Liver (tissue), 9 donors: ENCODE results near the gene DOCK1. TPM values are rescaled to one million over a fixed set of nuclear protein-coding genes. Genes with fewer than 3 reads are reported as not detected.

ENCODE experiments used
- DNase-seq: peaks from one replicate; pipeline ENCODE4 v3.0.0-alpha.2; 2017; ENCODE audit warnings: low spot score
- H3K27ac ChIP-seq, 2 donors: one replicate each; pipeline ENCODE4 v1.7.0; 2013; ENCODE audit warnings: inconsistent platforms in 2 of 2, low read length in 2 of 2, control low read depth in 1 of 2, low read depth in 1 of 2, mild to moderate bottlenecking in 1 of 2
- H3K27me3 ChIP-seq, 4 donors: one replicate each; pipeline versions ENCODE4 v1.6.1 to v1.7.0; 2013; ENCODE audit warnings: low read length in 3 of 4, inconsistent platforms in 1 of 4, mild to moderate bottlenecking in 1 of 4, moderate library complexity in 1 of 4; ENCODE audit not compliant: control insufficient read depth in 4 of 4, insufficient read depth in 4 of 4
- H3K36me3 ChIP-seq, 4 donors: one replicate each; pipeline versions ENCODE4 v1.6.1 to v1.7.0; 2013; ENCODE audit warnings: low read length in 3 of 4, mild to moderate bottlenecking in 3 of 4, low read depth in 1 of 4, moderate library complexity in 1 of 4; ENCODE audit not compliant: control insufficient read depth in 4 of 4, insufficient read depth in 3 of 4
- H3K4me1 ChIP-seq, 4 donors: one replicate each; pipeline versions ENCODE4 v1.6.1 to v1.7.0; 2013; ENCODE audit warnings: low read length in 3 of 4, mild to moderate bottlenecking in 3 of 4, moderate library complexity in 1 of 4; ENCODE audit not compliant: control insufficient read depth in 4 of 4, insufficient read depth in 4 of 4
- H3K4me3 ChIP-seq, 3 donors: one replicate each; pipeline versions ENCODE4 v1.6.1 to v1.7.0; 2013; ENCODE audit warnings: low read length in 3 of 3, control low read depth in 1 of 3, low read depth in 1 of 3, mild to moderate bottlenecking in 1 of 3
- H3K9ac ChIP-seq, 2 donors: one replicate each; pipeline ENCODE4 v1.7.0; 2013; ENCODE audit warnings: low read length in 2 of 2, mild to moderate bottlenecking in 2 of 2, moderate library complexity in 2 of 2, control low read depth in 1 of 2, low read depth in 1 of 2
- H3K9me3 ChIP-seq, 4 donors: one replicate each; pipeline versions ENCODE4 v1.6.1 to v1.7.0; 2013; ENCODE audit warnings: low read length in 3 of 4; ENCODE audit not compliant: control insufficient read depth in 4 of 4
- EGR1 ChIP-seq, 2 donors: IDR thresholded peaks; 2 replicates each; pipeline ENCODE4 v1.6.1; 2016 to 2018; ENCODE audit warnings: antibody characterized with exemption in 2 of 2, low read depth in 2 of 2
- FOXA1 ChIP-seq: IDR thresholded peaks from 2 replicates; pipeline ENCODE4 v1.6.1; 2016; ENCODE audit warnings: antibody characterized with exemption
- FOXA2 ChIP-seq: IDR thresholded peaks from 2 replicates; pipeline ENCODE4 v1.6.1; 2016; ENCODE audit warnings: antibody characterized with exemption
- GABPA ChIP-seq, 2 donors: IDR thresholded peaks in 1 of 2; conservative IDR thresholded peaks in 1 of 2; 2 replicates each; pipeline ENCODE4 v1.6.1; 2016; ENCODE audit warnings: antibody characterized with exemption in 2 of 2, mild to moderate bottlenecking in 1 of 2, moderate library complexity in 1 of 2
- HNF4A ChIP-seq, 2 donors: conservative IDR thresholded peaks; 2 replicates each; pipeline ENCODE4 v1.6.1; 2016; ENCODE audit warnings: antibody characterized with exemption in 2 of 2, mild to moderate bottlenecking in 2 of 2
- HNF4G ChIP-seq: IDR thresholded peaks from 2 replicates; pipeline ENCODE4 v1.6.1; 2016; ENCODE audit warnings: antibody characterized with exemption
- NR2F2 ChIP-seq: IDR thresholded peaks from 2 replicates; pipeline ENCODE4 v1.6.1; 2016; ENCODE audit warnings: antibody characterized with exemption
- RAD21 ChIP-seq, 2 donors: IDR thresholded peaks; 2 replicates each; pipeline ENCODE4 v1.6.1; 2016; ENCODE audit warnings: antibody characterized with exemption in 2 of 2, mild to moderate bottlenecking in 2 of 2
- RXRA ChIP-seq, 2 donors: IDR thresholded peaks; 2 replicates each; pipeline ENCODE4 v1.6.1; 2017 to 2018; ENCODE audit warnings: antibody characterized with exemption in 2 of 2, mild to moderate bottlenecking in 1 of 2
- SP1 ChIP-seq: IDR thresholded peaks from 2 replicates; pipeline ENCODE4 v1.6.1; 2018; ENCODE audit warnings: antibody characterized with exemption, mild to moderate bottlenecking
- TAF1 ChIP-seq: conservative IDR thresholded peaks from 2 replicates; pipeline ENCODE4 v1.6.1; 2016; ENCODE audit warnings: antibody characterized with exemption, mild to moderate bottlenecking
- YY1 ChIP-seq: IDR thresholded peaks from 2 replicates; pipeline ENCODE4 v1.6.1; 2016; ENCODE audit warnings: antibody characterized with exemption, mild to moderate bottlenecking
- WGBS: extraction: QIAGEN DNeasy Blood & Tissue Kit; methylation state at CpG from one replicate; pipeline ENCODE4 v1.1.7; 2013; 5-methylcytosine and 5-hydroxymethylcytosine counted together
- polyA plus RNA-seq, 2 donors: library from polyadenylated mRNA; stranded (reverse) in 1 of 2; unstranded in 1 of 2; fragments of 200-250 nt in 1 of 2; fragments of >200 nt in 1 of 2; fragmentation: Nextera tagmentation in 1 of 2; extraction: Ambion mirVana in 1 of 2; gene quantifications; one replicate each; pipeline versions ENCODE4 v1.2.1 to v1.2.3, GENCODE V29; 2013 to 2015
- total RNA-seq, 2 donors: library from RNA; depleted of rRNA; stranded (reverse); fragments of >200 nt; gene quantifications; one replicate each; pipeline ENCODE4 v1.2.3, GENCODE V29; 2014
- TF ChIP-seq, protein P1 (sequence below): IDR thresholded peaks from 2 replicates; pipeline ENCODE4 v1.6.1; 2016; ENCODE audit warnings: antibody characterized with exemption
- TF ChIP-seq, protein P2 (sequence below): IDR thresholded peaks from 2 replicates; pipeline ENCODE4 v1.6.1; 2016; ENCODE audit warnings: antibody characterized with exemption
- TF ChIP-seq, protein P3 (sequence below): IDR thresholded peaks from 2 replicates; pipeline ENCODE4 v1.6.1; 2016; ENCODE audit warnings: antibody characterized with exemption, mild to moderate bottlenecking
- TF ChIP-seq, protein P4 (sequence below): IDR thresholded peaks from 2 replicates; pipeline ENCODE4 v1.6.1; 2016; ENCODE audit warnings: antibody characterized with exemption
- donor health status: healthy.
- donor health status: healthy.
- donor health status: healthy.
- donor health status: healthy.
- donor health status: healthy.

The DOCK1 gene
- total and polyA plus RNA-seq, 4 donors: 3.8 to 28.8 (median 9.1) TPM

DNA sequence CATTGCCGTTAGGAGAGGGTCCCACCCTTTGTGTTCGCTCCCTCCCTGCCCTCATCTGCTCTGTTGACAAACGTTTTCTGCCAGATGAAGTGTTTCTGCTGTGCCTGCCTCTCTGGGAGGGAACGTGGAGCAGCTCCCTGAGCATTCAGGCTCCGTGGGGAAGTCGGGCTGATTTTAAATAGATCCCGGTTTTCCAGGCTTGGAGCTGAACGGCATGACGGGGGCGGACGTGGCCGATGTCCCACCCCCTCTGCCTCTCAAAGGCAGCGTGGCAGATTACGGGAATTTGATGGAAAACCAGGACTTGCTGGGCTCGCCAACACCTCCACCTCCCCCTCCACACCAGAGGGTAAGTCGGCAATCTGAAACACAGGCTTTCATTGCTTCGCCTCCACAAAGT is 542.0 kb downstream of the DOCK1 start:
- DNase-seq: no peak
- no peaks in the 10 kb centered on the region for H3K27me3 ChIP-seq
- no peak for TF ChIP-seq FOXA2
- TF ChIP-seq FOXA1: no peak
- TF ChIP-seq, protein P1, sequence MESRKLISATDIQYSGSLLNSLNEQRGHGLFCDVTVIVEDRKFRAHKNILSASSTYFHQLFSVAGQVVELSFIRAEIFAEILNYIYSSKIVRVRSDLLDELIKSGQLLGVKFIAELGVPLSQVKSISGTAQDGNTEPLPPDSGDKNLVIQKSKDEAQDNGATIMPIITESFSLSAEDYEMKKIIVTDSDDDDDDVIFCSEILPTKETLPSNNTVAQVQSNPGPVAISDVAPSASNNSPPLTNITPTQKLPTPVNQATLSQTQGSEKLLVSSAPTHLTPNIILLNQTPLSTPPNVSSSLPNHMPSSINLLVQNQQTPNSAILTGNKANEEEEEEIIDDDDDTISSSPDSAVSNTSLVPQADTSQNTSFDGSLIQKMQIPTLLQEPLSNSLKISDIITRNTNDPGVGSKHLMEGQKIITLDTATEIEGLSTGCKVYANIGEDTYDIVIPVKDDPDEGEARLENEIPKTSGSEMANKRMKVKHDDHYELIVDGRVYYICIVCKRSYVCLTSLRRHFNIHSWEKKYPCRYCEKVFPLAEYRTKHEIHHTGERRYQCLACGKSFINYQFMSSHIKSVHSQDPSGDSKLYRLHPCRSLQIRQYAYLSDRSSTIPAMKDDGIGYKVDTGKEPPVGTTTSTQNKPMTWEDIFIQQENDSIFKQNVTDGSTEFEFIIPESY: no peak
- TF ChIP-seq TAF1: no peak
- TF ChIP-seq, protein P2, sequence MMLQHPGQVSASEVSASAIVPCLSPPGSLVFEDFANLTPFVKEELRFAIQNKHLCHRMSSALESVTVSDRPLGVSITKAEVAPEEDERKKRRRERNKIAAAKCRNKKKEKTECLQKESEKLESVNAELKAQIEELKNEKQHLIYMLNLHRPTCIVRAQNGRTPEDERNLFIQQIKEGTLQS: no peak
- no peaks in the 10 kb centered on the region for H3K9me3 ChIP-seq
- H3K9ac ChIP-seq: no peak overlapping the region
- peaks cover 0 to 39% (median 9%) of the 10 kb centered on the region in 4 donors for H3K36me3 ChIP-seq
- no peak overlapping the region for H3K4me3 ChIP-seq
- WGBS: 95% methylated on average over 17 of the region's 17 CpGs
- no peak overlapping the region for H3K27ac ChIP-seq
- H3K4me1 ChIP-seq: no peaks in the 10 kb centered on the region

DNA sequence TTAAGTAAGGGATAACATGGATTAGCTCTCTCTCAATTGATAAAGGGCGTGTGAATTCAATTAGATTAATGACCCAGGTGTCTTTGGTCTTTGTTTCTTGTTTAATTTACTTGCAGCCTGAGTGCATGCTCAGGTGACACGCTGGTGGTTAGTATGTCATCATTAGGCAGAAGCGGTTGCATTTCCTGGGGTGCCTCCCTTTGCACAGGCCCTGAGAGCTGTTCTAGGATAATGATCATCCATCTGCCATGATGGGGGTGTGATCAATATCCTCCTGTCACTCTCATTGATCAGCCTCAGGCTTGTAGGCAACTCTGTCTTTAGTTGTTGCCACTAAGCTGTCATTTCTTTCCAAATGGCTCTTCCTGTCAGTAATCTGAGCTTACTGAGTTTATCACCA is 544.3 kb downstream of the DOCK1 start:
- no peak for TF ChIP-seq RAD21 (IDR thresholded peaks at IDR 0.05)
- TF ChIP-seq FOXA2: no peak
- no peak for TF ChIP-seq TAF1
- TF ChIP-seq NR2F2: no peak
- TF ChIP-seq, protein P1: no peak
- TF ChIP-seq, protein P2: no peak
- TF ChIP-seq, protein P3, sequence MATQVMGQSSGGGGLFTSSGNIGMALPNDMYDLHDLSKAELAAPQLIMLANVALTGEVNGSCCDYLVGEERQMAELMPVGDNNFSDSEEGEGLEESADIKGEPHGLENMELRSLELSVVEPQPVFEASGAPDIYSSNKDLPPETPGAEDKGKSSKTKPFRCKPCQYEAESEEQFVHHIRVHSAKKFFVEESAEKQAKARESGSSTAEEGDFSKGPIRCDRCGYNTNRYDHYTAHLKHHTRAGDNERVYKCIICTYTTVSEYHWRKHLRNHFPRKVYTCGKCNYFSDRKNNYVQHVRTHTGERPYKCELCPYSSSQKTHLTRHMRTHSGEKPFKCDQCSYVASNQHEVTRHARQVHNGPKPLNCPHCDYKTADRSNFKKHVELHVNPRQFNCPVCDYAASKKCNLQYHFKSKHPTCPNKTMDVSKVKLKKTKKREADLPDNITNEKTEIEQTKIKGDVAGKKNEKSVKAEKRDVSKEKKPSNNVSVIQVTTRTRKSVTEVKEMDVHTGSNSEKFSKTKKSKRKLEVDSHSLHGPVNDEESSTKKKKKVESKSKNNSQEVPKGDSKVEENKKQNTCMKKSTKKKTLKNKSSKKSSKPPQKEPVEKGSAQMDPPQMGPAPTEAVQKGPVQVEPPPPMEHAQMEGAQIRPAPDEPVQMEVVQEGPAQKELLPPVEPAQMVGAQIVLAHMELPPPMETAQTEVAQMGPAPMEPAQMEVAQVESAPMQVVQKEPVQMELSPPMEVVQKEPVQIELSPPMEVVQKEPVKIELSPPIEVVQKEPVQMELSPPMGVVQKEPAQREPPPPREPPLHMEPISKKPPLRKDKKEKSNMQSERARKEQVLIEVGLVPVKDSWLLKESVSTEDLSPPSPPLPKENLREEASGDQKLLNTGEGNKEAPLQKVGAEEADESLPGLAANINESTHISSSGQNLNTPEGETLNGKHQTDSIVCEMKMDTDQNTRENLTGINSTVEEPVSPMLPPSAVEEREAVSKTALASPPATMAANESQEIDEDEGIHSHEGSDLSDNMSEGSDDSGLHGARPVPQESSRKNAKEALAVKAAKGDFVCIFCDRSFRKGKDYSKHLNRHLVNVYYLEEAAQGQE: no peak
- TF ChIP-seq SP1: no peak
- TF ChIP-seq HNF4A (conservative IDR thresholded peaks at IDR 0.05): no peak
- TF ChIP-seq FOXA1: no peak
- no peak for TF ChIP-seq RXRA (IDR thresholded peaks at IDR 0.05)
- TF ChIP-seq, protein P4, sequence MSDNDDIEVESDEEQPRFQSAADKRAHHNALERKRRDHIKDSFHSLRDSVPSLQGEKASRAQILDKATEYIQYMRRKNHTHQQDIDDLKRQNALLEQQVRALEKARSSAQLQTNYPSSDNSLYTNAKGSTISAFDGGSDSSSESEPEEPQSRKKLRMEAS: no peak
- TF ChIP-seq GABPA (IDR thresholded peaks at IDR 0.05 in 1 of 2, conservative IDR thresholded peaks at IDR 0.05 in 1 of 2): no peak
- no peak for TF ChIP-seq YY1
- TF ChIP-seq HNF4G: no peak
- no peak for TF ChIP-seq EGR1 (IDR thresholded peaks at IDR 0.05; ENCODE audit: low read depth in 2 of 2)
- H3K27me3 ChIP-seq: no peaks in the 10 kb centered on the region

More for the DNA sequence above, 544.3 kb downstream of the DOCK1 start:
- 84% methylated on average over 3 of the region's 3 CpGs for WGBS
- no peak overlapping the region for H3K9ac ChIP-seq
- DNase-seq: no peak
- no peaks in the 10 kb centered on the region for H3K9me3 ChIP-seq
- peaks cover 0 to 35% (median 9%) of the 10 kb centered on the region in 4 donors for H3K36me3 ChIP-seq
- no peaks in the 10 kb centered on the region for H3K4me1 ChIP-seq
- H3K27ac ChIP-seq: no peak overlapping the region
- H3K4me3 ChIP-seq: no peak overlapping the region
